Neural cell (in vitro differentiated cells): Measurements from ENCODE around the gene SLC6A3. TPM values are rescaled to one million over a fixed set of nuclear protein-coding genes. Genes with fewer than 3 reads are reported as not detected.

Source experiments
- H2AFZ ChIP-seq: fragments of 200-600, 300-800 bp; sonication (generic), shearing (Covaris generic); 2 replicates; pipeline ENCODE4 v1.6.0; 2014; ENCODE audit warnings: low read depth, mild to moderate bottlenecking, antibody characterized with exemption, low read length, moderate library complexity
- H3F3A ChIP-seq: fragments of 200-600 bp; shearing (Covaris generic); 2 replicates; pipeline ENCODE4 v1.6.1; 2016; ENCODE audit warnings: mild to moderate bottlenecking, moderate library complexity, mixed read lengths, antibody characterized with exemption, low read length; ENCODE audit not compliant: insufficient read depth, poor library complexity, severe bottlenecking
- H3K27ac ChIP-seq: fragments of 200-600, 300-800 bp; sonication (generic), shearing (Covaris generic); 2 replicates; pipeline ENCODE4 v1.5.1; 2014; ENCODE audit warnings: mild to moderate bottlenecking, low read length, moderate library complexity
- H3K27me3 ChIP-seq: fragments of 300-800, 200-600 bp; sonication (generic), shearing (Covaris generic); 2 replicates; pipeline ENCODE4 v1.6.0; 2014; ENCODE audit warnings: mild to moderate bottlenecking, low read depth, low read length, moderate library complexity; ENCODE audit not compliant: insufficient read depth
- H3K36me3 ChIP-seq: fragments of 300-800, 200-600 bp; sonication (generic), shearing (Covaris generic); 2 replicates; pipeline ENCODE4 v1.5.1; 2014; ENCODE audit warnings: mild to moderate bottlenecking, antibody characterized with exemption, low read length, moderate library complexity; ENCODE audit not compliant: insufficient read depth
- H3K4me2 ChIP-seq: fragments of 300-800, 200-600 bp; sonication (generic), shearing (Covaris generic); 2 replicates; pipeline ENCODE4 v1.6.0; 2014; ENCODE audit warnings: mild to moderate bottlenecking, low read length
- H3K4me3 ChIP-seq: fragments of 300-800, 200-600 bp; sonication (generic), shearing (Covaris generic); 2 replicates; pipeline ENCODE4 v1.5.1; 2014; ENCODE audit warnings: mild to moderate bottlenecking, low read length, moderate library complexity
- H3K79me2 ChIP-seq: fragments of 200-600 bp; shearing (Covaris generic); replicated peaks from 2 replicates; pipeline ENCODE4 v1.6.0; 2014; ENCODE audit warnings: mild to moderate bottlenecking, low read length, moderate library complexity; ENCODE audit not compliant: insufficient read depth
- H3K9ac ChIP-seq: fragments of 300-800, 200-600 bp; sonication (generic), shearing (Covaris generic); 2 replicates; pipeline ENCODE4 v1.6.1; 2016; ENCODE audit warnings: mild to moderate bottlenecking, low read length, mixed read lengths
- H3K9me2 ChIP-seq: fragments of 200-600 bp; shearing (Covaris generic); 2 replicates; pipeline ENCODE4 v1.6.1; 2016; ENCODE audit warnings: mild to moderate bottlenecking, low read length, mixed read lengths; ENCODE audit not compliant: insufficient read depth
- H3K9me3 ChIP-seq: fragments of 200-600, 300-800 bp; sonication (generic), shearing (Covaris generic); 2 replicates; pipeline ENCODE4 v1.6.1; 2016; ENCODE audit warnings: mild to moderate bottlenecking, mixed run types, low read length, moderate library complexity, mixed read lengths
- H4K20me1 ChIP-seq: fragments of 200-600 bp; shearing (Covaris generic); 2 replicates; pipeline ENCODE4 v1.6.1; 2016; ENCODE audit warnings: mild to moderate bottlenecking, mixed run types; ENCODE audit not compliant: insufficient read depth
- EP300 ChIP-seq: fragments of 450-650 bp; conservative IDR thresholded peaks from 2 replicates; pipeline ENCODE4 v1.6.1; 2014; ENCODE audit warnings: antibody characterized with exemption, mild to moderate bottlenecking, moderate library complexity; ENCODE audit not compliant: poor library complexity, severe bottlenecking
- EZH2 ChIP-seq: fragments of 200-600, 300-800 bp; shearing (Covaris generic), sonication (generic); IDR thresholded peaks from 2 replicates; pipeline ENCODE4 v1.6.1; 2014; ENCODE audit warnings: antibody characterized with exemption, low read length, borderline replicate concordance, mild to moderate bottlenecking; ENCODE audit not compliant: insufficient read depth, poor library complexity, severe bottlenecking
- MXI1 ChIP-seq: fragments of 450-650 bp; conservative IDR thresholded peaks from 2 replicates; pipeline ENCODE4 v1.6.1; 2014; ENCODE audit warnings: antibody characterized with exemption, mild to moderate bottlenecking; ENCODE audit not compliant: poor library complexity, severe bottlenecking
- POLR2AphosphoS5 ChIP-seq: IDR thresholded peaks from 2 replicates; pipeline ENCODE4 v1.6.1; 2012
- RAD21 ChIP-seq: fragments of 450-650 bp; conservative IDR thresholded peaks from 2 replicates; pipeline ENCODE4 v1.6.1; 2014; ENCODE audit warnings: antibody characterized with exemption, mild to moderate bottlenecking, moderate library complexity
- SMC3 ChIP-seq: fragments of 450-650 bp; conservative IDR thresholded peaks from 2 replicates; pipeline ENCODE4 v1.6.1; 2014; ENCODE audit warnings: antibody characterized with exemption, mild to moderate bottlenecking, moderate library complexity; ENCODE audit not compliant: poor library complexity
- TAF1 ChIP-seq: IDR thresholded peaks from 2 replicates; pipeline ENCODE4 v1.6.1; 2012; ENCODE audit warnings: low read depth
- polyA plus RNA-seq: library from polyadenylated mRNA; depleted of rRNA; stranded (reverse); fragments of >200 nt; gene quantifications from 2 replicates; pipeline ENCODE4 v1.2.3, GENCODE V29; 2014
- TF ChIP-seq, protein P1 (sequence below): IDR thresholded peaks from 2 replicates; pipeline ENCODE4 v1.6.1; 2012; ENCODE audit warnings: borderline replicate concordance
- TF ChIP-seq, protein P2 (sequence below): fragments of 450-650 bp; IDR thresholded peaks from 2 replicates; pipeline ENCODE4 v1.5.1; 2014; ENCODE audit warnings: antibody characterized with exemption, mild to moderate bottlenecking, moderate library complexity; ENCODE audit not compliant: poor library complexity, severe bottlenecking

SLC6A3 gene
- polyA plus RNA-seq, 1 donor from 2014 or later: 0.77 TPM

DNA sequence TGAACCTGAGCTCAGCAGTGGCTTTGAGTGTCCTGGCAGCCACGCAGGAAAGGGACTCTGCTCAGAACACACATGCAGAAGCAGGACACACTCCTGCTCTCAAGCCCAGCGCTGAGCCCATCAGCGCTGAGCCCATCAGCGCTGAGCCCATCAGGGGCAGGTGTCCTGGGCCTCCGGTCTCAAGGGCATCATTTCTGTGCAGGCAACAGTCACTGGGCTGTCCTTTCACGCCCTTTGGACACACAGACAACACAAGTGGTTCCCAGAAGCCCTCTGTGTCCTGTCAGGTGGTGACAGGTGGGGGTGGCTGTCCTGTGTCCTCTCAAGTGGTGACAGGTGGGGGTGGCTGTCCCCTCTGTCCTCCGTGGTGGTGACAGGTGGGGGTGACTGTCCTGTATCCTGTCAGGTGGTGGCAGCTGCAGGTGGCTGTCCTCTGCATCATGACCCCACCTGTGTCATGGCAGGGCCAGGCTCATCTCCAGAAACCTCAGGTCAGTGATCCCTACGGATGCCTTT is 61.3 kb downstream of the SLC6A3 start (continued):
- TF ChIP-seq POLR2AphosphoS5 (no peak), TAF1 (no peak)

DNA sequence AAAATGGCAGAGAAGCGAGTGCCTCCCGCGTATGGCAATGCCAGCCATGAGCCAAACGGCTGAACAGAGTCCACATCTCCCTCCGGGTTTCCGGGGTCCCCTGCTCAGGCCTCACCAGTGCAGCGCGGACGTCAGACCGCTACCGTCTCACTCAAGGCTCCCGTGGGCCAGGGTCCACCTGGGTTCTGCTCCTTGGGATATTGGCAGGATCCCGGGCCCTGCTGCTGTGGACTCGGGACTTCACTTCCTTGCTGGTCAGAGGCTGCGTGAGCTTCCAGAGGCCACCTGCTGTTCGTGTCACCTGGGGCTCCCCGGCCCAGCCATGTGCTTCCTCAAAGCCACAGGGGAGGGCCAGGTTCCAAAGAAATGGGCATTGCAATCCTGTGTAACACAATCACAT is 61.9 kb downstream of the SLC6A3 start:
- Histone ChIP-seq H3K27ac (no peak overlapping the region), H2AFZ (no peak overlapping the region), H3F3A (no peaks in the 10 kb centered on the region), H3K79me2 (no peaks in the 10 kb centered on the region), H3K27me3 (peaks cover 42% of the 10 kb centered on the region), H3K9ac (no peak overlapping the region), H3K4me2 (no peak overlapping the region), H3K9me2 (no peaks in the 10 kb centered on the region), H4K20me1 (no peaks in the 10 kb centered on the region), H3K4me3 (no peak overlapping the region), H3K36me3 (no peaks in the 10 kb centered on the region), H3K9me3 (peaks cover 6% of the 10 kb centered on the region)
- TF ChIP-seq RAD21: no peak
- TF ChIP-seq EZH2: no peak
- TF ChIP-seq, protein P1, sequence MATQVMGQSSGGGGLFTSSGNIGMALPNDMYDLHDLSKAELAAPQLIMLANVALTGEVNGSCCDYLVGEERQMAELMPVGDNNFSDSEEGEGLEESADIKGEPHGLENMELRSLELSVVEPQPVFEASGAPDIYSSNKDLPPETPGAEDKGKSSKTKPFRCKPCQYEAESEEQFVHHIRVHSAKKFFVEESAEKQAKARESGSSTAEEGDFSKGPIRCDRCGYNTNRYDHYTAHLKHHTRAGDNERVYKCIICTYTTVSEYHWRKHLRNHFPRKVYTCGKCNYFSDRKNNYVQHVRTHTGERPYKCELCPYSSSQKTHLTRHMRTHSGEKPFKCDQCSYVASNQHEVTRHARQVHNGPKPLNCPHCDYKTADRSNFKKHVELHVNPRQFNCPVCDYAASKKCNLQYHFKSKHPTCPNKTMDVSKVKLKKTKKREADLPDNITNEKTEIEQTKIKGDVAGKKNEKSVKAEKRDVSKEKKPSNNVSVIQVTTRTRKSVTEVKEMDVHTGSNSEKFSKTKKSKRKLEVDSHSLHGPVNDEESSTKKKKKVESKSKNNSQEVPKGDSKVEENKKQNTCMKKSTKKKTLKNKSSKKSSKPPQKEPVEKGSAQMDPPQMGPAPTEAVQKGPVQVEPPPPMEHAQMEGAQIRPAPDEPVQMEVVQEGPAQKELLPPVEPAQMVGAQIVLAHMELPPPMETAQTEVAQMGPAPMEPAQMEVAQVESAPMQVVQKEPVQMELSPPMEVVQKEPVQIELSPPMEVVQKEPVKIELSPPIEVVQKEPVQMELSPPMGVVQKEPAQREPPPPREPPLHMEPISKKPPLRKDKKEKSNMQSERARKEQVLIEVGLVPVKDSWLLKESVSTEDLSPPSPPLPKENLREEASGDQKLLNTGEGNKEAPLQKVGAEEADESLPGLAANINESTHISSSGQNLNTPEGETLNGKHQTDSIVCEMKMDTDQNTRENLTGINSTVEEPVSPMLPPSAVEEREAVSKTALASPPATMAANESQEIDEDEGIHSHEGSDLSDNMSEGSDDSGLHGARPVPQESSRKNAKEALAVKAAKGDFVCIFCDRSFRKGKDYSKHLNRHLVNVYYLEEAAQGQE: no peak
- no peak for TF ChIP-seq SMC3
- TF ChIP-seq MXI1: no peak
- TF ChIP-seq EP300: no peak
- TF ChIP-seq, protein P2, sequence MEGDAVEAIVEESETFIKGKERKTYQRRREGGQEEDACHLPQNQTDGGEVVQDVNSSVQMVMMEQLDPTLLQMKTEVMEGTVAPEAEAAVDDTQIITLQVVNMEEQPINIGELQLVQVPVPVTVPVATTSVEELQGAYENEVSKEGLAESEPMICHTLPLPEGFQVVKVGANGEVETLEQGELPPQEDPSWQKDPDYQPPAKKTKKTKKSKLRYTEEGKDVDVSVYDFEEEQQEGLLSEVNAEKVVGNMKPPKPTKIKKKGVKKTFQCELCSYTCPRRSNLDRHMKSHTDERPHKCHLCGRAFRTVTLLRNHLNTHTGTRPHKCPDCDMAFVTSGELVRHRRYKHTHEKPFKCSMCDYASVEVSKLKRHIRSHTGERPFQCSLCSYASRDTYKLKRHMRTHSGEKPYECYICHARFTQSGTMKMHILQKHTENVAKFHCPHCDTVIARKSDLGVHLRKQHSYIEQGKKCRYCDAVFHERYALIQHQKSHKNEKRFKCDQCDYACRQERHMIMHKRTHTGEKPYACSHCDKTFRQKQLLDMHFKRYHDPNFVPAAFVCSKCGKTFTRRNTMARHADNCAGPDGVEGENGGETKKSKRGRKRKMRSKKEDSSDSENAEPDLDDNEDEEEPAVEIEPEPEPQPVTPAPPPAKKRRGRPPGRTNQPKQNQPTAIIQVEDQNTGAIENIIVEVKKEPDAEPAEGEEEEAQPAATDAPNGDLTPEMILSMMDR: no peak
- no peak for TF ChIP-seq TAF1
- TF ChIP-seq POLR2AphosphoS5: no peak

DNA sequence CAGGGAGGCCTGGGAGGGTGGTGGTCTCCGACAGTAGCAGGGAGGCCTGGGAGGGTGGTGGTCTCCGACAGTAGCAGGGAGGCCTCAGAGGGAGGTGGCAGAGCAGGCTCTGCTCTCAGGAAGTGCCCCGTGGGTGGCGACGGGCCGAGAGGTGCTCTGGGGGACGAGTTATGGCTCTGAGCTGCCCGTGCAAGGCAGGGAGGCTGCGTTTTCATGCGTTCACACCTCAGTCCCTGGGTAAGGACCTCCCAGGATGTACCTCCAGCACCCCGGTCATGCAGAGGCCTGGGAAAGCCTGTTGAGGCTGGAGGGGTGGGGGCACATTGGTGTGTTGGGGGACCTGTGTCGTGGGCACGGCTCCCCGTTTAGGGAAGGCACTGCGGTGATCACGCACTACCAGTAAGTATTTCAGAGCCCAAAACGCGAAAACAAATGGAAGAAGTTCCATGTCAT is 63.0 kb downstream of the SLC6A3 start:
- H3K9me3 ChIP-seq: peaks cover 8% of the 10 kb centered on the region
- H3K9ac ChIP-seq: no peak overlapping the region
- H3K79me2 ChIP-seq: no peaks in the 10 kb centered on the region
- no peaks in the 10 kb centered on the region for H4K20me1 ChIP-seq
- no peaks in the 10 kb centered on the region for H3K9me2 ChIP-seq
- no peak overlapping the region for H2AFZ ChIP-seq
- H3K4me3 ChIP-seq: no peak overlapping the region
- H3K27me3 ChIP-seq: peaks cover 31% of the 10 kb centered on the region
- no peak overlapping the region for H3K27ac ChIP-seq
- H3F3A ChIP-seq: no peaks in the 10 kb centered on the region
- TF ChIP-seq MXI1 (no peak), EZH2 (no peak), POLR2AphosphoS5 (no peak), RAD21 (no peak)
- TF ChIP-seq, protein P1: no peak
- TF ChIP-seq, protein P2: no peak
- no peaks in the 10 kb centered on the region for H3K36me3 ChIP-seq
- no peak overlapping the region for H3K4me2 ChIP-seq
